Activated CD4-positive, alpha-beta memory T cell treated with anti-CD3 and anti-CD28 coated beads, Interleukin-2, amount 10 ng/mL, durations not matched to agents 7 days and 5 days (primary cell): ENCODE results near the gene ZNF664. TPM values are rescaled to one million over a fixed set of nuclear protein-coding genes. Genes with fewer than 3 reads are reported as not detected.
A peak's percentile ranks its signal among the peaks of the same experiment; 100 is the strongest.

ENCODE experiments used
- CTCF ChIA-PET: fragments of 350-600 bp; sonication (Branson Sonifier 250); formaldehyde crosslinking; loops from one replicate; lab custom pipeline; 2021; ENCODE audit warnings: antibody characterized with exemption, inconsistent platforms; lab: Charles Lee
- POLR2A ChIA-PET: fragments of 350-600 bp; sonication (Branson Sonifier 250); formaldehyde crosslinking; loops from one replicate; lab custom pipeline; 2021; ENCODE audit warnings: antibody characterized with exemption; lab: Charles Lee
- DNase-seq: peaks from one replicate; pipeline ENCODE4 v3.0.0-alpha.2; 2020
- H3K27ac Mint-ChIP-seq: one replicate; pipeline ENCODE4 v1.8.0; 2021; ENCODE audit warnings: mild to moderate bottlenecking, mixed read lengths
- H3K27me3 Mint-ChIP-seq: one replicate; pipeline ENCODE4 v1.8.0; 2021; ENCODE audit warnings: mixed read lengths
- H3K36me3 Mint-ChIP-seq: one replicate; pipeline ENCODE4 v1.8.0; 2021; ENCODE audit warnings: low read depth, mixed read lengths
- H3K4me1 Mint-ChIP-seq: one replicate; pipeline ENCODE4 v1.8.0; 2021; ENCODE audit warnings: mixed read lengths
- H3K4me3 Mint-ChIP-seq: one replicate; pipeline ENCODE4 v1.8.0; 2021; ENCODE audit warnings: mild to moderate bottlenecking, mixed read lengths
- H3K9me3 Mint-ChIP-seq: one replicate; pipeline ENCODE4 v1.8.0; 2021; ENCODE audit warnings: mixed read lengths
- total RNA-seq, 2 experiments: library from RNA; stranded (reverse); gene quantifications; one replicate each; pipeline ENCODE4 v1.2.3, GENCODE V29; 2021

The ZNF664 gene
- total RNA-seq, 2 experiments from 2014 or later, result 42.5 to 43.4 TPM

GRCh38 chr12:124031058-124031457 is 58.0 kb downstream of the ZNF664 start:
- no peaks in the 10 kb centered on the region for H3K4me1 Mint-ChIP-seq
- no peaks in the 10 kb centered on the region for H3K27me3 Mint-ChIP-seq
- POLR2A ChIA-PET, result no interaction called here
- no peaks in the 10 kb centered on the region for H3K36me3 Mint-ChIP-seq
- CTCF ChIA-PET, result interaction anchor here (0.7 to 2.9 kb wide), 6 partner anchors 9 to 806 kb away, joined by 3 to 17 read pairs (median 4); no protein-coding TSS in a partner anchor
- no peak for DNase-seq
- no peaks in the 10 kb centered on the region for H3K9me3 Mint-ChIP-seq
- H3K27ac Mint-ChIP-seq, result no peak overlapping the region
- no peak overlapping the region for H3K4me3 Mint-ChIP-seq

GRCh38 chr12:124032265-124032886 is 59.4 kb downstream of the ZNF664 start:
- Mint-ChIP-seq H3K27ac (no peak overlapping the region), H3K4me1 (no peaks in the 10 kb centered on the region), H3K27me3 (peaks cover 4% of the 10 kb centered on the region), H3K36me3 (no peaks in the 10 kb centered on the region), H3K4me3 (no peak overlapping the region), H3K9me3 (no peaks in the 10 kb centered on the region)
- no peak for DNase-seq
- ChIA-PET POLR2A (no interaction called here), CTCF (interaction anchor here (0.7 to 2.9 kb wide), 21 partner anchors 9 to 872 kb away, joined by 3 to 17 read pairs (median 4); no protein-coding TSS in a partner anchor)

DNA sequence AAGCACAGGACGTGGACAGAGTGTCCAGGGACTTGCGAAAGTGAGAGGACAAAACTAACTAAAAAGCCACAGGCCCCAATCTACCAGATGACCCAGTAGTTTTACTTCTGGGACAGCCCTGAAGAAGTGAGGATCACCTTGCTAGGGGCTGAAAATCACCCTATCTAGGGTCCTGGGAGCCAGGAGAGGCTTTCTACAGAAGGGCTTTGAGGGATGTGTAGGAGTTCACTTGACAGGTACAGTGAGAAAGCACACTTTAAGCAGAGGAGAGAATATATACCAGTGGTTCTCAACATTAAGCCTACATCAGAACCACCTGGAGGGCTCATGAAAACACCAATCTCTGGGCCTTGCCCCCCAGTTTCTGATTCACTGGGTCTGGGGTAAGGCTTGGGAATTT is 60.8 kb downstream of the ZNF664 start:
- ChIA-PET CTCF (interaction anchor here (0.9 to 2.9 kb wide), 2 partner anchors 129 to 285 kb away, joined by 3 to 17 read pairs; no protein-coding TSS in a partner anchor), POLR2A (interaction anchor here (1.0 kb wide), 1 partner anchor 9 kb away, joined by 4 read pairs; no protein-coding TSS in a partner anchor)
- Mint-ChIP-seq H3K27ac (no peak overlapping the region), H3K36me3 (no peaks in the 10 kb centered on the region), H3K27me3 (peaks cover 9% of the 10 kb centered on the region), H3K4me3 (no peak overlapping the region), H3K9me3 (no peaks in the 10 kb centered on the region), H3K4me1 (no peaks in the 10 kb centered on the region)
- DNase-seq, result no peak

DNA sequence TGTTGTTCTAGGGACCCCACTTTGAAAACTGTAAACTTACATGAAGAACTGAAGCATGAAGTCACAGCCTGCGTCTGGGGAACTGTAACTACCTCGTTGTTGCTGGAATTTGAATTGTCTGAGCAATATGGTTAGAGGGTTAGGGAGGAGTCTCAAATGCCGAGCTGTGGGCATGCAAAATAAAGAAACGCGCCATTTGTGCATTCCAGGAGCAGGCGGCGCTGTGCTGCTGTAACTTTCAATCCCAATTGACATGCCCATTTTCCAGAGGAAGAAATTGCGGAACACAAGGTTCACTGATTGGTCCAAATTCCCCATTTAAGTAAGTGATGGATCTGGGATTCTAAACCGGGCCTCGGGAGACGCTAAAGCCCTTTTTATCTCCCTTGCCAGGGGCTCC is 61.3 kb downstream of the ZNF664 start:
- ChIA-PET CTCF (interaction anchor here (0.6 kb wide), 1 partner anchor 715 kb away, joined by 3 read pairs; no protein-coding TSS in a partner anchor), POLR2A (no interaction called here)
- no peak overlapping the region for H3K4me3 Mint-ChIP-seq
- no peak for DNase-seq
- H3K27ac Mint-ChIP-seq, result no peak overlapping the region
- no peaks in the 10 kb centered on the region for H3K4me1 Mint-ChIP-seq
- no peaks in the 10 kb centered on the region for H3K9me3 Mint-ChIP-seq
- H3K36me3 Mint-ChIP-seq, result no peaks in the 10 kb centered on the region
- H3K27me3 Mint-ChIP-seq, result peaks cover 12% of the 10 kb centered on the region

DNA sequence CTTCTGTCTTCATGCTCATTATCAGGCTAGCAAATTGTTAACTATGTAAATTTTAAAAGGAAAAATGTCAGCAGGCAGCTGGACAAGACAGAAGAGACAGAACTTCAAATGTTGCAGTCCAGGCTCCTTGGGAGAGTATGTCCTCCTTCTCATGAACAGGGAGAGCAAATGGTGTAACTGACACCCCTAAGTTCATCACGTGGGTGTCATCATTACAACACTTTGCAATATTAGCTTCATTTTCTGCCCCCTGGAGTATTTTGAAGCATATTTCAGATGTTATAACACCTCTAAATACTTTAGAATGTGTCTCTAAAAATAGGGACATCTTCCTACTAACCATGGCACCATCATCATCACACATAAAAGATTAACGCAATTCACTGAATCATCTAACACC is 62.1 kb downstream of the ZNF664 start:
- ChIA-PET POLR2A (no interaction called here), CTCF (no interaction called here)
- H3K27me3 Mint-ChIP-seq, result peaks cover 13% of the 10 kb centered on the region
- no peak for DNase-seq
- H3K27ac Mint-ChIP-seq, result no peak overlapping the region
- no peaks in the 10 kb centered on the region for H3K4me1 Mint-ChIP-seq
- H3K36me3 Mint-ChIP-seq, result no peaks in the 10 kb centered on the region
- H3K4me3 Mint-ChIP-seq, result no peak overlapping the region
- H3K9me3 Mint-ChIP-seq, result no peaks in the 10 kb centered on the region

- no peaks in the 10 kb centered on the region for H3K36me3 Mint-ChIP-seq
- peaks cover 13% of the 10 kb centered on the region for H3K27me3 Mint-ChIP-seq
- DNase-seq, result no peak
- H3K4me1 Mint-ChIP-seq, result no peaks in the 10 kb centered on the region
- no peak overlapping the region for H3K4me3 Mint-ChIP-seq
- H3K27ac Mint-ChIP-seq, result no peak overlapping the region
- CTCF ChIA-PET, result interaction anchor here (1.0 to 4.2 kb wide), 8 partner anchors 9 to 735 kb away, joined by 3 to 16 read pairs (median 6); no protein-coding TSS in a partner anchor
- no peaks in the 10 kb centered on the region for H3K9me3 Mint-ChIP-seq
- POLR2A ChIA-PET, result interaction anchor here (1.2 kb wide), 1 partner anchor 283 kb away, joined by 3 read pairs; no protein-coding TSS in a partner anchor
Observed at GRCh38 chr12:124036171-124036598, 63.2 kb downstream of the ZNF664 start.

DNA sequence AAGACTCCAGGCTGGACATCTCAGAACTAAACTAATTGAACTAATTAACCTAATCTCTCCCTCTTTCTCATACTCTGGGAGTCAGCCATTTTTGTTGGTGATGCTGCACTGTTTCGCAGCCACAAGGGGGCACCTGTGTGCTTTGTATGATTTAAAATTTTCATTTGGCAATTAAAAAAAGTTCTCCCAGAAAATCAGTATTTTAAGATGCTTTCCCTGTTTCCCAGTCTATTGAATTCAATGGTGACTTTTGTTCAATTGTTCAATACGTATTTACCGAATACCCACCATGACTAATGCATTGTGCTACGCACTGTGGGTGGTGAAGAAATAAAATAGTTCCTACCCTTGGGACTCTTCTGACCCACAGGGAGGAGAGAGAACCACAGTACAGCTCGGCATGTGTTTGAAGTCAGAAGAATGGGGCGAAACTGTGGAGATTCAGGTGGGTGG is 63.7 kb downstream of the ZNF664 start:
- Mint-ChIP-seq H3K4me1 (no peaks in the 10 kb centered on the region), H3K36me3 (no peaks in the 10 kb centered on the region), H3K27me3 (peaks cover 13% of the 10 kb centered on the region), H3K27ac (no peak overlapping the region), H3K4me3 (no peak overlapping the region), H3K9me3 (no peaks in the 10 kb centered on the region)
- peak; percentile 39 for DNase-seq
- ChIA-PET POLR2A (interaction anchor here (1.2 kb wide), 1 partner anchor 283 kb away, joined by 3 read pairs; no protein-coding TSS in a partner anchor), CTCF (interaction anchor here (0.7 to 4.2 kb wide), 10 partner anchors 9 to 870 kb away, joined by 3 to 16 read pairs (median 6); no protein-coding TSS in a partner anchor)

- DNase-seq, result no peak
- H3K36me3 Mint-ChIP-seq, result no peaks in the 10 kb centered on the region
- no peak overlapping the region for H3K27ac Mint-ChIP-seq
- ChIA-PET POLR2A (no interaction called here), CTCF (interaction anchor here (0.7 to 4.2 kb wide), 9 partner anchors 8 to 869 kb away, joined by 3 to 16 read pairs (median 6); no protein-coding TSS in a partner anchor)
- H3K4me3 Mint-ChIP-seq, result no peak overlapping the region
- no peaks in the 10 kb centered on the region for H3K4me1 Mint-ChIP-seq
- H3K9me3 Mint-ChIP-seq, result no peaks in the 10 kb centered on the region
- peaks cover 13% of the 10 kb centered on the region for H3K27me3 Mint-ChIP-seq
Observed at GRCh38 chr12:124037331-124037730, 64.3 kb downstream of the ZNF664 start.

DNA sequence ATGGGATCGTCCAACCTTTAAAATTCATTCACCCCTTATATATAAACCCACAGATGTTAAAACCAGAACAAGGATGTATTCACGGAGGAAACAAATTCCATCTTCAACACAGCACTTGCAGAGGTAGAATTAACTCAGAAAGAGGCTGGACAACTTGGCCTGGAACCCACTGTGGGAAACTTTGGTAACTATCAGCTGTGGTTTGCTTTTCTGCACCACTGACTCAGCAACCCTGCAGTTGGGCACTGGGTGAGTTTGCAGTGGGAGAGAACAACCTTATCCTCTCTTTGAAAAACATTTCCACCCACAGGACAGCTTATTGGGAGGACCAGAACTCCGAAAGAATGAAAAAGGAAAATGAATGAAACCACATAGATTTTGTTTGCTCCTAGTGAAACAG is 66.3 kb downstream of the ZNF664 start:
- Mint-ChIP-seq H3K4me3 (no peak overlapping the region), H3K4me1 (peaks cover 3% of the 10 kb centered on the region), H3K9me3 (no peaks in the 10 kb centered on the region), H3K36me3 (no peaks in the 10 kb centered on the region), H3K27ac (no peak overlapping the region), H3K27me3 (peaks cover 19% of the 10 kb centered on the region)
- DNase-seq, result no peak
- CTCF ChIA-PET, result interaction anchor here (0.6 to 4.2 kb wide), 7 partner anchors 9 to 736 kb away, joined by 3 to 16 read pairs (median 4); no protein-coding TSS in a partner anchor
- POLR2A ChIA-PET, result no interaction called here

DNA sequence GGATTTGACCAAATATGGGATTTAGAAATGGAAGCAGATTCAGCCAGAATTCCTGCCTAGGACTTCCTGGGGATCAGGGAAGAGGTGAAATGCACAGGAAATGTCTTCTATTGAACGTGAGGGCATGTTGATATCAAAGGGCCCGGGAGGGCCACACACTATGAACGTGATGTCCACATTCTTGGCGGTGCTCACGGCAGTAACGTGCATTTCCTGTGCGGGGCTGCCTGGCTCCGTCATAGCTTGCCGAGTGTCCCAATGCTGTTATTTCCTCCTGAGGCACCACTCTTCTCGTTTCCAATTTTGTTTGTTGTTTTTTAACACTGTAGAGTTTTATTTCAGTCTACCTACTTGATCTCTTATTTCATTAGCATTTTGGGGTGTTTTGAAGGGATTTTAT is 67.3 kb downstream of the ZNF664 start:
- POLR2A ChIA-PET, result interaction anchor here (0.7 kb wide), 1 partner anchor 27 kb away, joined by 3 read pairs; no protein-coding TSS in a partner anchor
- DNase-seq, result no peak
- Mint-ChIP-seq H3K9me3 (no peaks in the 10 kb centered on the region), H3K4me1 (peaks cover 3% of the 10 kb centered on the region), H3K36me3 (no peaks in the 10 kb centered on the region), H3K27ac (no peak overlapping the region), H3K27me3 (peaks cover 19% of the 10 kb centered on the region), H3K4me3 (no peak overlapping the region)
- CTCF ChIA-PET, result interaction anchor here (1.4 to 1.8 kb wide), 2 partner anchors 8 to 413 kb away, joined by 3 to 5 read pairs; no protein-coding TSS in a partner anchor

- H3K27ac Mint-ChIP-seq, result no peak overlapping the region
- H3K4me1 Mint-ChIP-seq, result peaks cover 3% of the 10 kb centered on the region
- POLR2A ChIA-PET, result no interaction called here
- no peak overlapping the region for H3K4me3 Mint-ChIP-seq
- H3K9me3 Mint-ChIP-seq, result no peaks in the 10 kb centered on the region
- DNase-seq, result no peak
- CTCF ChIA-PET, result interaction anchor here (1.4 to 1.8 kb wide), 2 partner anchors 8 to 413 kb away, joined by 3 to 5 read pairs; no protein-coding TSS in a partner anchor
- peaks cover 19% of the 10 kb centered on the region for H3K27me3 Mint-ChIP-seq
- no peaks in the 10 kb centered on the region for H3K36me3 Mint-ChIP-seq
Observed at GRCh38 chr12:124040737-124041136, 67.7 kb downstream of the ZNF664 start.

DNA sequence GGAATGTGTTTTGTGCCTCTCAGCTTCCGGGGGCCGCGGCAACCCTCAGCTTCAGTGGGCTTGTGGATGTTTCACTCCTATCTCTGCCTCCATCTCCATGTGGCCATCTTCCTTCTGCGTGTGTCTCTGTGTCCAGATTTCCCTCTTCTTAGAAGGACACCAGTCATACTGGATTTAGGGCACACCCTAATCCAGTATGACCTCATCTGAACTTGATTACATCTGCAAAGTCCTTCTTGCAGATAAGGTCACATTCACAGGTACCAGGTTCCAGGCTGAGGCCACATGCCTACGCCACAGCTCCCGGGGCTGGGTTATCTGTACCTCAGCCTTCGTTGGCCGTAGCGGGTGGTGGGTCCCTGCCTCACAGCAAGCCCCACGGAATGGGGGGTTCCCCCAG is 68.9 kb downstream of the ZNF664 start:
- CTCF ChIA-PET, result no interaction called here
- H3K27me3 Mint-ChIP-seq, result peaks cover 19% of the 10 kb centered on the region
- H3K36me3 Mint-ChIP-seq, result no peaks in the 10 kb centered on the region
- H3K9me3 Mint-ChIP-seq, result peaks cover 8% of the 10 kb centered on the region
- H3K27ac Mint-ChIP-seq, result no peak overlapping the region
- POLR2A ChIA-PET, result no interaction called here
- DNase-seq, result no peak
- peaks cover 3% of the 10 kb centered on the region for H3K4me1 Mint-ChIP-seq
- H3K4me3 Mint-ChIP-seq, result no peak overlapping the region

DNA sequence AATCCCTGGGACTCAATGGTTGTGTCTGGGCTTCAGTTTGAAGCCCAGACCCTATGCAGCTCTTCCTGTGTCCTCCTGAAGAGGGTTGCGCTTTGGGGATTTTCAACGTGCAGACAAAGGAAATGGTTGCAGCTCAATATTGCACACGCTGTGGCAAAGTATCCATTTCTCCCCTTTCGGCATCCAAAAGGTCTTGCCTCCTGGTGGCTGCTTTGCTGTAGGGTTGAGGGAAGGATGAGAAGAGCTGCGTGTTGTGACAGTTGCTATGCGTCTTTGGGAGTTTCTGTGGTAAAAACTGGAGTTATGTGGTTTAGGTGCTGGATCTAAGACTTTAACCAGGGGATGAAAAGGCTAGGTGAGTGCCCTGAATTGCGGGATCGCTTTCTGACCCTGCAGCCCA is 71.0 kb downstream of the ZNF664 start:
- ChIA-PET CTCF (interaction anchor here (0.7 to 2.6 kb wide), 3 partner anchors 7 to 753 kb away, joined by 3 to 9 read pairs (median 6); no protein-coding TSS in a partner anchor), POLR2A (no interaction called here)
- no peak overlapping the region for H3K4me3 Mint-ChIP-seq
- peaks cover 21% of the 10 kb centered on the region for H3K9me3 Mint-ChIP-seq
- H3K36me3 Mint-ChIP-seq, result peaks cover 4% of the 10 kb centered on the region
- peaks cover 3% of the 10 kb centered on the region for H3K4me1 Mint-ChIP-seq
- no peak for DNase-seq
- no peak overlapping the region for H3K27ac Mint-ChIP-seq
- peaks cover 8% of the 10 kb centered on the region for H3K27me3 Mint-ChIP-seq
